SKM-1 (cell line): ENCODE data around the gene ITGA11.

Experiments used
- DNase-seq: peaks from one replicate; lab custom pipeline; 2025; ENCODE audit not compliant: unreplicated experiment; lab: John Stamatoyannopoulos, UW

Gene ITGA11

DNA sequence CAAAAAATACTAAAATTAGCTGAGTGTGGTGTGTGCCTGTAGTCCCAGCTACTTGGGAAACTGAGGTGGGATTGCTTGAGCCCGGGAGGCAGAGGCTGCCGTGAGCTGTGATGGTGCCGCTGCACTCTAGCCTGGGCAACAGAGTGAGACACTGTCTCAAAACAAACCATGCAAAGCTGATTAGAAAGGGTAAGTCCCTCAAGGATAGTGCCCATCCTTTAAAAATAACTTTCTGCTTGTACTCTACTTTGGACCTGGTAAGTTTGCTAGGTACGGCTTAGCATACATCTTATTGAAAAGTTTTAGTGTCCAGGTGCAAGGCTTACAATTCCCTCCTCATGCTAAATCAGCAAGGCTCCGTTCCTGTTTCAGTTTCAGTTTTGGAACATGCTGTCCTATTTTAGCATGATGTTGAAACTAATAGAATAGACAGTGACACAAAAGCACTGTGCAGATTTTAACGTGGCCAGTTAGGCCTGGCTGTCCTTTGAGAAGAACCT, 133.0 kb downstream of the ITGA11 start:
- peak; percentile 12 for DNase-seq

DNA sequence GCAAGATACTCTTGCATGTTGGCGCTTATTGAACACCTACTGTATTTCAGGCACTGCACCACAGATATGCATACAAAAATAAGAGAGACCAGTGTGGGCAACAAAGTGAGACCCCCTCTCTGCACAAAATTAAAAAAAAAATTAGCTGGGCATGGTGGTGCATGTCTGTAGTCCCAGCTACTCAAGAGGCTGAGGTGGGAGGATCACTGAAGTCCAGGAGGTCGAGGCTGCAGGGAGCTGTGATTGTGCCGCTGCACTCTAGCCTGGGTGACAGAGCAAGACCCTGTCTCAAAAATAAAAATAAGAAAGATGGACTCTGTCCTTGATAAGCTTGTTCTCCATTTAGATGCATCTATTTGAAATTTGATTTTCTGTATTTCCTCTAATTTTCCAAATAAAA, 133.6 kb downstream of the ITGA11 start:
- no peak for DNase-seq

DNA sequence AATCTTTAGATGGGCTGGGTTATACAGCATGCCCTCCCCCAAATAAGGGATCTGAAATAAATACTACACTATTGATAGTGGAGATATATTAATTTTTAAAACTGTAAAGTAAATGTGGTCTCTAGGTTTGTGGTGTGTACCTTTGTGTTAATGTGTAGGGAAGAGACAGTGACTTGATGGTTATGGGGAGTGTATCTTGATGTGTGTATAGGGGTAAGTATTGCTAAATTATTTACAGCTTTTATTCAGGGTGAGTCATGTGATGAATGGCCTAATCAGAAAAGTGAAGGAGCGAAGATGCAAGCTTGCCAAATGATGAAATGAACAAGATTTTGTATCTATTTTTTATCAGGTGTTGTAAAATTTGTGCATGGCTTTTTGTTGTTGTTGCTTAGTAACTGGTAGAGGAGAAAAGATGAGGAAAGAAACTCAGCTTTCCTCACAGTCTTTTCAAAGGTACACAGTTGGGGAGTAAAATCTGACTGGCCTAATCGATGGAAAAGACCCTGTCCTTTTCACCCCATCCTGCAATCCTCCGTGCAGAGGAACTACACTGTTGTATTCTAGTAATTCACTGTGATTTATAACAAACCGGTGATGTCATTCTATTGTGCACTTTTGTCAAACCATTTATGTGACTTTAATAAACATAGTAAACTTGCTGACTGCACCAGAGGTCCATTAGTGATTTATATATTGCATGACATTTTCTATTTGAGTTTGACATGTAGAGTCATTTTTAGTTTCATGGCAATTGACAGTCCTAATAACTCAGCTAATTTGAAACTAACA, 136.8 kb downstream of the ITGA11 start:
- no peak for DNase-seq

DNA sequence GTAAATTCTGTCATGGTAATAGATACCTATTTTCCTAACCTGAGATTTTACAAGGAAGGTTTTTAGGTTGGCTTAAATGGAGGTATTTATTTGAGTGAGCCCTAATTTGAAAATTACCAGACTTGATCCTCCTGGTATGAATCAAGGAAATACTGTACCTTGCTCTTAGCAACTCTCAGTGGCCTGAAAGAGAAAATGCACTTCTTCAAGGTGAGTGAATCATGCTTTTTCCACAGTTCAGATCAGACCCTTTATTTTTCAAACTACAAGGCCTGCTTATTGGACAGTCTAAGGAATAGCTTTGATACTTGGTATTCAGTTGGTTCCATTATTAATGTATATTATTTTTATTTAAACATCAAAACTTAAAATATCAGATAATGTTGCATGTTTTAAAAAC, 139.0 kb downstream of the ITGA11 start:
- no peak for DNase-seq

DNA sequence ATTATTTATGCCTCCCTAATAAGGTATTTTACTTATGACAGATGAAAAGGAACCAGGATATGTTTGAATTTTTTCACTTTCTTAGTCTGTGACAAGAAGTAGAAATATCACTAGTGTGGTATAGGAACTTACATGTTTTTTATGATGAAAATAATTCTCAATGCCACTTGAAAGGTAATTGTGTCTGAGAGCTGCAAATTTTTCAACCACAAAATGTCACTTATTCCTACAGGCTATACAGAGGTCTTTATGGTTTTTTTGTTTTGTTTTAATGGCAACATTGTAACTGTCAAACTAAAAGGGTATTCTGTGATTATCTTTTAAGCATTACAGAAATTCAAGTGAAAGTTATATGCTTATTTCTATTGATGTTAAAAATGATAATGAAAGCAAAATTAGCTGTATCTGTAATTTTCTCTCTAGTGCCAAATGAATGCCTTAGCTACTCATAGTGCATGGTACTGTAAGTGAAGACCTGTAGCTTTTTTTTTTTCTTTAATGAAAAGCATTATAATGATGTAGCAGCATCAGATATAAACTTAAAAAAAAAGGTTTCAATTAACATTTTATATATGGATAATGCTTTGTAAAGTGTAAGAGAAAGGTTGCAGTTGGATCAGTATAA, 139.7 kb downstream of the ITGA11 start:
- DNase-seq, result no peak

DNA sequence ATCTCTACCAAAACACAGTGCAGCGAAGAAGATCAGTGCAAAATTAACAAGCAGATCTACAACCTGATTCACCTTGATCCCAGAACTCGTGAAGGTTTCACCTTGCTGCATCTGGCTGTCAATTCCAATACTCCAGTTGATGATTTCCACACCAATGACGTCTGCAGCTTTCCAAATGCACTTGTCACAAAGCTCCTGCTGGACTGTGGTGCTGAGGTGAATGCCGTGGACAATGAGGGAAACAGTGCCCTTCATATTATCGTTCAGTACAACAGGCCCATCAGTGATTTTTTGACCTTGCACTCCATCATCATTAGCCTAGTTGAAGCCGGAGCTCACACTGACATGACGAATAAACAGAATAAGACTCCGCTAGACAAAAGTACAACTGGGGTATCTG, 141.2 kb downstream of the ITGA11 start:
- no peak for DNase-seq

DNA sequence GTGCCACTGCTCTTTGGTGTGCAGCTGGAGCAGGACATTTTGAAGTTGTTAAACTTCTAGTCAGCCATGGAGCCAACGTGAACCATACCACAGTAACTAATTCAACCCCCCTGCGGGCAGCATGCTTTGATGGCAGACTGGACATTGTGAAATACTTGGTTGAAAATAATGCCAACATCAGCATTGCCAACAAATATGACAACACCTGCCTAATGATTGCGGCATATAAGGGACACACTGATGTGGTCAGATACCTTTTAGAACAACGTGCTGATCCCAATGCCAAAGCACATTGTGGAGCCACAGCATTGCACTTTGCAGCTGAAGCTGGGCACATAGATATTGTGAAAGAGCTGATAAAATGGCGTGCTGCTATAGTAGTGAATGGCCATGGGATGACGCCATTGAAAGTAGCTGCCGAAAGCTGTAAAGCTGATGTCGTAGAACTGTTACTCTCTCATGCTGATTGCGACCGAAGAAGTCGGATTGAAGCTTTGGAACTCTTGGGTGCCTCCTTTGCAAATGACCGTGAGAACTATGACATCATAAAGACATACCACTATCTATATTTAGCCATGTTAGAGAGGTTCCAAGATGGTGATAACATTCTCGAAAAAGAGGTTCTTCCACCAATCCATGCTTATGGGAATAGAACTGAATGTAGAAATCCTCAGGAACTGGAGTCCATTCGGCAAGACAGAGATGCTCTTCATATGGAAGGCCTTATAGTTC, 142.2 kb downstream of the ITGA11 start:
- DNase-seq, result no peak

DNA sequence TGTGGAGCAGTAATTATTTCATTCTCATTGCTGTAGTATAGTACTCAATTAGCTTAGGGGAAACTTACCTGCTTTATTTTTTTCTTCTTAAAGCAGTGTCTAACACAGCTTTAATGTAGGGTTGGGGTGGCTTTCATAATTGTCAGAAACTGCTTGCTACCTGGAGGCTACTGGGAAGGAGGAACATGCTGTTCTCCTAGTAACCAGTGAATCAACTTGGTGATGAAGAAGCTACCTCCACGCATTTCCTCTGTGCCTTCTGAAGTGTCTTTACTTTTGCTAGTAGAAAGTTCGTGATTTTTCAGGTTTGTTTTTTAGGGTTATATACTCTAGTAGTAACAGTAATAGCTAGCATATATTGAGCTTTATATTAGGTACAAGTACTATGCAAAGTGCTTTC, 142.9 kb downstream of the ITGA11 start:
- no peak for DNase-seq

DNA sequence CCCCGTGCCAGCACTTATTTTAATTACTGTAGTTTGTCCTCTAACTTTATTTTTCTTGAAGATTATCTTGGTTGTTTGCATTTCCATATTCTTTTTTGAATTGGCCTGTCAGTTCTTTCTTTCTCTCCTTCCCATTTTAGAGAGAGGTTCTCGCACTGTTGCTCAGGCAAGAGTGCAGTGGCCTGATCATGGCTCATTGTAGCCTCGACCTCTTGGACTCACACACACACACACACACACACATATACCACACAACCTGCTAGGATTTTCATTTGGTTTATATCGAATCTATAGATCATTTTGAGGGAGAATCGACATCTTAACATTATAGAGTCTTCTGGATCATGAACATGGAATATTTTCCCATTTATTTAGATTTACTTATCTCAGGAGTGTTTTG, 145.7 kb downstream of the ITGA11 start:
- DNase-seq, result no peak

DNA sequence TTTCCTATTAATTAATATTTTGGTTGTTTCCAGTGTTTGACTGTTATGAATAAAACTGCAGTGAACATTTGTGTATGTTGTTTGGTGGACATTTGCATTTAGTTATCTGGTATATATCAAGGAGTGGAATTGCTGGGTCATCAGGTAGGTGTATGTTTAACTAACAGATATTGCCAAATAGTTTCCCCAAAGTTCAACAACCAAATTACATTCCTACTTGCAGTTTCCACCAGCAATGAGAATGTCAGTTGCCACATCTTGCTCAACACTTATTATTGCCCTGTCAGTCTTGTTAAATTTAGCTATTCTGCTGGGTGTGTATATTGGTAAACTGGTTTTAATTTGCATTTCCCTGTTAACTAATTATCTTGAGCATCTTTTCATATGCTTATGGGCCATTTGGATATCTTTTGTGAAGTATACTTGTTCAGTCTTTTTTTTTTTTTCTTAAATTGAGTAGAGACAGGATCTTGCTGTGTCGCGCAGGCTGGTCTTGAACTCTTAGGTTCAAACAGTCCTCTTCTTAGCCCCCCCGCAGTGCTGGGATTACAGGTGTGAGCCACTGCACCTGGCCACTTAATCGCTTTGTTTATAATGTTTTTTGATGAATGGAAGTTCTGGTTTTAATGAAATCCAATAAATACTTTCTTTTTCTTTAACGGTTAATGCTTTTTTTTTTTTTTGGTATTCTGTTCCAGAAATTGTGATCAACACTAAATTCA, 146.5 kb downstream of the ITGA11 start:
- peak; percentile 11 for DNase-seq

DNA sequence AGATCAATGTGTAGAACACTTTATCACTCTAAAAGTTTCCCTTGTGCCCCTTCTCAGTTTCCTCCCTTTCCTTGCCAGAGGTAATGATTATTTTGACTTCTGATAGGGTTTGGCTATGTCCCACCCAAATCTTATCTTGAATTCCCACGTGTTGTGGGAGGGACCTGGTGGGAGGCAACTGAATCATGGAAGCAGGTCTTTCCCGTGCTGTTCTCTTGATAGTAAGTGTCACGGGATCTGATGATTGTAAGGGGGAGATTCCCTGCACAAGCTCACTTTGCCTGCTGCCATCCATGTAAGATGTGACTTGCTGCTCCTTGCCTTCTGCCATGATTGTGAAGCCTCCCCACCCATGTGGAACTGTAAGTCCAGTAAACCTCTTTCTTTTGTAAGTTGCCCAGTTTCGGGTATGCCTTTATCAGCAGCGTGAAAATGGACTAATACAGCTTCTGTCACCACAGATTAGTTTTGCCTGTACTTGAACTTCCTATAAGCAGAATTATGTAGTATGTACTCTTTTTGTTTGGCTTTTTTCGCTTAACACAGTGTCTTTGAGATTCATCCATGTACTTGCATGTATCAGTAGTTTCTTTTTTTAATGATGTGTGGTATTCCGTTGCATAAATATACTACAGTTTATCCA, 147.2 kb downstream of the ITGA11 start:
- DNase-seq, result no peak

DNA sequence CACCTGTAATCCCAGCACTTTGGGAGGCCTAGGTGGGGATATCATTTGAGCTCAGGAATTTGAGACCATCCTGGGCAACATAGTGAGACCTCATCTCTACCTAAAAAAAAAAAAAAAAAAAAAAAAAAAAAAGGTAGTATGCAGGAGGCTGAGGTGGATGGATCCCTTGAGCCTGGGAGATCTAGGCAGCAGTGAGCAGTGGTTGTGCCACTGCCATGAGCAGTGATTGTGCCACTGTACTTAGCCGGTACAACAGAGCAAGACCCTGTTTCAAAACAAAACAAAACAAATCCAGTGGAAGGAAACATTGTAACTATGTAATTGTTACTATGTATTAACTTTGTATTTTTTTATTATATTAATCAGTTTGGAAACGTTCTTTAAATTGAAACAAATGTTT, 148.6 kb downstream of the ITGA11 start:
- DNase-seq, result no peak

DNA sequence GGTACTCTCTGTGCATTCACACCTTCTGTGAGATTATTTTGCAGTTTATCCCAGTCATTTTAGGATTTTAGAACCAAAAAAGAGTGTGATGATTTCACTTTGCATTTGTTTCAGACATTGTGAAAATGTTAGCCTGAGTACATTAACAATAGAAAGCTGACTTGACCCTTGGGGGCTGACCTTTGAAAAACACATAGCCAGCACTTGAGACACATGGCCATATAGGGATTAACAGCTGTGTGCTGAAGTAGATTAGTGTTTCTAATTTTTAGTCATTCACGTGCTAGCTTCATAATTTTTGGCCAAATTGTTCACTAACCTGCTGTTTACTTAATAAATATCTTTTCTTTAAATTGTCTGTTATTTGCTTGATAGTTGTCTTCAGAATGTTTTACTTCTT, 151.0 kb downstream of the ITGA11 start:
- no peak for DNase-seq

DNA sequence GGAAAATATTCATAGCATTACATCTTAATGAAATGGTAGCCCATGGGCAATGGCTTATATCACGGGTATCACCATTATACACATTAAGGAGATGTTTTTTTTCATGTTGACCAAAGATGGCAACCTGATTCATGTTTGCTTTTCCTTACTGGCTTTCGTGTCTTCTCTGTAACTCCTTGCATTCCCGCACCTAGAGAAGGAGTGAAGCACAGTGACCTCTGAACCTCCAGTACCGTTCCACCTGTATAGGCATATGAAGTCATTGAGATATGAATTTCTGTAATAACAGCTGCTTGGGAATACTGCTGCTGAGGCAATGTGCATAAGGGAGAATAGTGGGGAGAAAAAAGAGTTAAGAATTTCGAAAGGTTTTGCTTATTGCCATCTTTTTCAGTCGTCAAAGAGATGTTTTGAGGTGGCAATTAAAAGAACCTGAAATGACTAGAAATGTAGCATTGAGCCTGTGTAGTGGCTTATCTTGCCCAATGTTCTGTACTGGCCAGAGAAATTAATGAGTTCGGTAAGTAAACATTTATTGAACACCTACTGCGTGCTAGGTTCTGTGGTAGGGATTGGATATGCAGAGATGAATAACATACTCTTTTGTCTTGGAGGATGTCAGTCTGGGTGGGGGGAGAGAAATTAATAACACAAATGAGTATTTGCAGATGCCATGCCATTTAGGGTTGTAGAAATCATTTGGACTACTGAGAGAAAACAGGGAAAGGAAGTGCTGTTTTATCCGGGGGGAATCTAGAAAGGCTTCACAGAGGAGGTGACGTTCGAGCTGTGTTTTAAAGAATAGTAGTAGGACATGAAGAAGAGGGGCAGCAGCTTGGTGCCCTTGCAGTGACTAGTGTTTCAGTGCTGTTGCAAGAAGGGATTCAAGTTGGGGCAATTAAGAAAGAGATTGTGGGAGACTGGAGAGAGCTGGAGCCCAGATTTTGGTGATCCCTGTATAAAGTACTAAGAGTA, 151.9 kb downstream of the ITGA11 start:
- DNase-seq, result no peak

DNA sequence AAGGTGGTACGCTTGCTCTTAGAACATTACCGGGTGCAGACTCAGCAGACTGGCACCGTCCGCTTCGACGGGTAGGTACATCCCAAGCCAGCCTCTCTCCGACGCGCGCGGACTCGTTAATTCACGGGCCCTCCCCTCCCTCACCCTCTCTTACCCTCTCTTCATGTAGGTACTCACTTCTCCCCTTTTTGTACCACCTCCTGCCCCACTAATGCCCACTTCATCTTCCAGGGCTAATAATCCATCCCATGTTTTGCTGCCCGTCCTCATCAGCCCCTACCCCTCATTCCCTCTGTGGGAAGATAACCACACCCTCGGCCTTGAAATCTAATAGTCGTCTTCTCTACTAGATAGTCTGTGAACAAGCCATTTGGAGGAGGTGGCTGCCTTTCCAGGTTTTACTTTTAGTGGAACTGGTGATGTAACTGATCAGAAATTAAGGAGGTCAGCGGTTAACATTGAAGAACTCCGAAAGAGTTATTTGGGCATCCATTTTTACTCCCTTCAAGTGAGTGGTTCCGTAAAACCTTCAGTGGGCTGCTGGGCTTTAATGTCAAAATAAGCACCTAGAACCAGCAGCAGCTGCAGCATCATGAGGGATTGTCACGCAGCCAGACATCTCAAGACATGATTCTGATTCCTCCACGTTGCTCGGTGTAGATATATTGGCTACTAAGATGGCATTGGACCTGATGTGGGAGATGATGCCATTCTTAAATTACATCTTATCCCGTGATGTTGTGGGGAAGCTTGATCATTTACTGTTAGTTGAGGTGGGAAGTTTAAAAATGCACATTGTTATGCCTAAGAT, 153.2 kb downstream of the ITGA11 start:
- DNase-seq, result no peak

DNA sequence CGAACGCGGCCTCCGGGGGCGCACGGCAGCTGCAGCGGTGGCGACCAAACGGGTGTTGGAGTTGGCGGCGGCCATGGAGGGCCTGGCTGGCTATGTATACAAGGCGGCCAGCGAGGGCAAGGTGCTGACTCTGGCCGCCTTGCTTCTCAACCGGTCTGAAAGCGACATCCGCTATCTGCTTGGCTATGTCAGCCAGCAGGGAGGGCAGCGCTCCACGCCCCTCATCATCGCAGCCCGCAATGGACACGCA, 153.7 kb downstream of the ITGA11 start:
- DNase-seq, result no peak

DNA sequence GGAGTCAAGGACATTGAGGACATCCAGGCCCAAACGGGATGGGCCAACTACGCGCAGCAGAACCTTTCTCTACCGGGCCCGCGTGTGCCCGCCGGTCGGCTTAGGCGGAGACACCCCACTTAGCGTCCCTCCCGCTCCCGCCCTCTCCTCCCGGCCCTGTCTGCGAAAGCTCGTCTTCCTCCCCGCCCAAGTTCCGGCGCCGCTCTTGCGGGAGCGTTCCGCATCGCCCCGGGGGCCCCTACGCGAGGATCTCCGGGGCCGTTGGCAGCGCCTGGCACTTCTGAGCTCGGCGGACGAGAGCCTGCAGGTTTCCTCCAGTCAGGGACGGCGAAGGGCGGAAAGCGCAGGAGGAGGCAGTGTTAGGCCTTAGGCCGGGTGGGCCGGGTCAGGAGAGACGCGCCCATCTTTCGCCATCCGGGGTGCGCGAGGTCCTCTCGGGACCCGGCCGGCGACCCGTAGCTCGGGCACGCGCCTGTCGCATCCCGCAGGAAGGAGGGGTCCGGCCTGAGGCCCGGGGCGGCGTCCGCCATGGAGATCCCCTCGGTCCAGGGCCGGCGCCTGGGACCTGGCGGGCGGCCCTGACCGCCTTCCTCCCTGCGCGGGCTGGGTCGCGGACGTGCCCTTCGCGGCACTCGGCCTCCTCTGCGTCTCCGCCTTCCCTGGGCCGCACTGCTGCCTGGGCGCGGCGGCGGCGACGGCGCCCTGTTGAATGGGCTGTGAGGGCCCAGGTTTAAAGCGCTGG, 154.2 kb downstream of the ITGA11 start, which contains the start of gene FEM1B:
Gene FEM1B, plus strand, starts transcription at position 143 of the 742 bp plus-strand sequence. CDS start 673 bp downstream, outside the sequence.
- DNase-seq, result peak; percentile 82

DNA sequence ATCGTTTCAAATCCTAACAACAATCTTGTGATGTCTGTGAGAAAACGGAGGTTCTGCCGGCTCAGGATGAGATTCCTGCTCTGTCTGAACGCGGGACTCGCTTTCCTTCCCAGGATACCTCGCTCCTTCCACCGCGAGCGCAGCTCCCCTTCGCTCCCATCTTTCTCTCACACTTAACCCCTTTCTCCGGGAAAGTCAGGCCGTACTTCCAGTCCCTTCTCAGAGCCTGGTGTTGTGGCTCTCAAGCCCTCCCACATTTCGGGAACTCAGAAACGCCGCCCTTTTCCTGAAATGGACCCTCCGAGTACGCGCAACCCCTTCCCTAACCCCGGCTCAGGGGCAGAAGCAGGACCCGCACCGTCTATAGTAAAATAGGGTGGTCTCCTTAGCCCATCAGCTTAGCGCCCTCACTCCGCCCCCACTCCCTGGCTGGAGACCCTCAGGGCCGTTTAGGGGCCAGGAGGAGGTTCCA, 154.8 kb downstream of the ITGA11 start:
- no peak for DNase-seq
